HG03354 (cell line): ENCODE results near the gene NOL7.

ENCODE experiments used
- ATAC-seq: cut with Tn5 transposase; IDR thresholded peaks from one replicate; pipeline ENCODE4 v1.9.1; 2021; ENCODE audit warnings: mild to moderate bottlenecking; ENCODE audit not compliant: unreplicated experiment, poor library complexity, severe bottlenecking

Gene NOL7

DNA sequence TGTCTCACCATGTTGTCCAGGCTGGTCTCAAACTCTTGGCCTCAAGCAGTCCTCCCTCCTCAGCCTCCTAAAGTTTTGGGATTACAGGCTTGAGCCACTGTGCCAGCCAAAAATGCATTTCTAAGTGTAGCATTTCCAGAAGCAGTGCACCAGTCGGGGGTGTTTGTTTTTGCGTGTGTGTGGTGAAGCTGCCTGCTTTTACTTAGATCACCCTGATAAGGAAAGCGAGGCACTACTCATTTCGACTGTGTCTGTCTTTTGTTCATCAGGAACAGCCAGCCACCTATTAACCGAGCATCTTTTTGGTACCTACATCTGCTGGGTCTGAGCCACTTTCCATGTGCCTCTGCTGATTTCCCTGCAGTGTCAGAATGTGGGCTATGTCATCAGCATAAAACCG, 22.0 kb upstream of the NOL7 start:
- ATAC-seq = no peak

DNA sequence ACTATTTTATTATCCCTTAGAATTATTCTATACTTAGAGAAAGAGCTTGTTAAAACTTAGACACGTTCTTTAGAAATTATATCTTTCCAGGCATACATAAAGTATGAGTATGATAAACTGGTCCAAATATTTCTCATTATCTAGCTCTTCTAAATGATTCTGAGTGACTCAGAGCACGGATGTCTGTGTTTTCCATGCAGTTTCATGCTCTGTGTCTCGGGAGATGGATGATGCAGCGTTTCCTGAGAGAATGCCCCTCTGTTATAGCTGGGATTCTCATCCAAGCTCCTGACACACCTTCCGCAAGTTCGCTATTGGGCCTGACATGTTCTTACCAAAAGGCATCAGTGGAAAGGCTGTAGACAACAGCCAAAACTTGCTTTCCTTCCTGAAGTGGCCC, 21.4 kb upstream of the NOL7 start:
- ATAC-seq = no peak

- no peak for ATAC-seq
Observed at GRCh38 chr6:13597073-13597472, 18.1 kb upstream of the NOL7 start.

DNA sequence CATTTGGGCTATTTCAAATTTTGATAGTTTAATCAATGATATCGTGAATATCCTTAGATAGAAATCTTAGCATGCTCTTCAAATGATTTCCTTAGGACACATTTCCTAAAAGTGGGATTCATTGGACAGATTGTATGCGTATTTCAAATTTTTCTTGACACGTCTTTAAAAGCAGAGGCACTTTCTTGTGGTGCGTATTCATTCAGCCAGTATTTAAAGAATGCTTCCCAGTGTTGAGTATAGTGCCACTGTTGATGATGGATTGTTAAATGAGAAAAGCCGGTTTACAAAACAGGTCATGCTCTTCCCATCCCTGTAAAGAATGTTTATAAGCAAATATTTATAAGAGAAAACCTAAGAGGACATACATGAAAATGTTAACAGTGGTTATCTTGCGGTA, 15.1 kb upstream of the NOL7 start:
- ATAC-seq = no peak

- no peak for ATAC-seq
Observed at GRCh38 chr6:13604135-13604534, 11.0 kb upstream of the NOL7 start.

DNA sequence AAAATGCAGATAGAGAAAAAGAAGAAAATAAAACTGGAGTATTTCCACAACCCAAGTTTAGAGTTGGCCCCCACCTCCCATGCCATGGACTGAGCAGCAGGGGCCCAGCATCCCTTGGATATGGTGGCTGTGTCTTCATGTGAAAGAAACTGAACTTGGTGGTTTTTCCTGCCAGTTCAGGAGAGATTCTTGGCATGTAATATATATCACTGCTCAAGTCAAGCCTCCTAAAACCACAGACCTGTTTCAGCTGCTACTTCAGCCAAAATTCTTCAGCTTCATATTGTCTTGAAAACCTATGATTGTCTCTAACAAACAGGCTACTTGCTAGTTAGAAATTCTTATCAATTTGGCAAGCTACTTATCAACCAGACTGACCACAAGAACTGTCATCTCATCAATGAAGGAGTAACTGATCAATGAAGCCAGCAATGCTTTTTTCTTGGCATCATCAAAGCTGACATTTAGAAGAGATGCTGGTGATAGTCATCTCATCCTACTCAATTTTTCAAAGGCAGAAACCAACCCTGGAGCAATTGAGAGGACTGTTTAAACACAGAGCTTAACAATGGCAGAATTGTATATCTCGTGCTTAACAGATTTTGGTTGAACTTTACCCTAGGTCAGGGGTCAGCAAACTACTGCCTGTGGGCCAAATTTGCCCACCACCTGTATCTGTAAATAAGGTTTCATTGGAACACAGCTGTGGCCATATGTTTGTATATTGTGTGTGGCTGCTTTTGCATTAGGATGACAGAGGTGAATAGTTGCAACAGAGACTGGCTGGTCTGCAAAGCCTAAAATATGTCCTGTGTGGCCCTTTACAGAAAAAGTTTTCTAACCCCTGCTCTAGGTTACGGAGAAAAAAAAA, 10.4 kb upstream of the NOL7 start:
- ATAC-seq = no peak

DNA sequence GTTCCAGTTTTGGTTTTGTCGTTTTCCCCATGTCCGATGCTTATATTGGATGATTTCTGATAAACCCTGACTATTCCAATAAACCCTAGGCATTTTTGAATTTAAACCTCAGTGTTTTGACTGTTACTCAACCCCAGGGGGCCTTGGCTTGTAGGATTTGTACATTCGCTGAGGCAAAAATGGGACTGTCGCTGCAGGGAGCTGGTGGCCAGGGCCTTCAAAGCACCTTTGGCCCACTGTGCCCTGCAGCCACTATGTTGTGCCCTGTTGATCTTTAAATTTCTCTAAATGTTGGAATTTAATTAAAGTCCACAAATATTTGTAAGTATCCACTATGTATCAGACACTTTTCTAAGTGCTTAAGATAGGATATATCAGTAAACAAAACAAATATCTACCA, 9.5 kb upstream of the NOL7 start:
- ATAC-seq = no peak

DNA sequence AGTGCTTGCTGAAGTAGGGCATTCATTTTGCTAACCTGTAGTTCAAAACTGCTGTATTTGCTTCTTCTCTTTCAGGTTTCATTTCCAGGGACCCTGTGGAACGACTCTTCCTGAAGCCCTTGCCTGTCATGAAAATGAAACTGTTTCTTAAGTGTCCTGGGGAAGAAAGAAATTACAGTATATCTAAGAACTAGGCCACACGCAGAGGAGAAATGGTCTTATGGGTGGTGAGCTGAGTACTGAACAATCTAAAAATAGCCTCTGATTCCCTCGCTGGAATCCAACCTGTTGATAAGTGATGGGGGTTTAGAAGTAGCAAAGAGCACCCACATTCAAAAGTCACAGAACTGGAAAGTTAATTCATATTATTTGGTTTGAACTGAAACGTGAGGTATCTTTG, 3.4 kb upstream of the NOL7 start:
- ATAC-seq = no peak

DNA sequence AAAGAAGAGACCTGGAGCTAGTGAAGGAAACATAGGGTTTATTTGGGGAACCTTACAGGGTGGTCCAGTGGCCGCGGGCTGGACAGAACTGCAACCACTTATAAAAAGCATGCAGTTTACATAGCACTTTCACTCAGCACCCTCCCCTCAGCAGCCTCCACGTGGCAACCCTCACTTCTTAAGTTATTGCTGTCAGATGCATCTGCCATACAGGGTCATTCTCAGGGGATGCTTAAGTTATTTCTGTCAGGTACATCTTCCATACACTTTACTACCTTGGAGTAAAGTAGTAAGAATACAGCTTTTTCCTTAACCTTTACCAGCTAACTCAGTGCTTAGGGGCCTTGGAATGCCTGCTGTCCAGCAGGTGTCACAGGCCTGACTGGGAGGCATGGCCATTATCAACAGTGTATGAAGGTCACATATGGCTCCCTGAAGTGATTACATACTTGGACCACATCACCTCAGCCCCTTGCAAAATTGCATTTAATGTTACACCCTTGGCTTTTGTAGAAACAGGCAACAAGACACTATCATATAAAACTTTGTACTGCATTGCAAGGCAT, 2.0 kb upstream of the NOL7 start:
- ATAC-seq = no peak

- peak; percentile 20 for ATAC-seq
Observed at GRCh38 chr6:13614126-13614925, 809 bp upstream of the NOL7 start.

DNA sequence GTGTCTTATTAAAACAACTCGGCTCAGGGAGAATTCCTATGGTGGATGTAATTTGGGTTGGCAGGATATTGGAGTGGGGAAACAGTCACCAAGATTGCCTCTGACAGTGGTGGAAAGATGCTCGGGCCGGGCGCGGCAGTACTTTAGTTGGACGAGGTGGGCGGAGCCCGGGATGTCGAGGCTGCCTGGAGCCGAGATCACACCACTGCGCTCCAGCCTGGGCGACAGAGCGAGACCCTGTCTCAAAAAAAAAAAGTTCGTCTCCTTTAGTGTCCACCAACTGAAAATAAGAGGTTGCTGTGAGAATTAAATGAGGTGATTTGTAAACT, 621 bp downstream of the NOL7 start:
- peak; percentile 36 for ATAC-seq

DNA sequence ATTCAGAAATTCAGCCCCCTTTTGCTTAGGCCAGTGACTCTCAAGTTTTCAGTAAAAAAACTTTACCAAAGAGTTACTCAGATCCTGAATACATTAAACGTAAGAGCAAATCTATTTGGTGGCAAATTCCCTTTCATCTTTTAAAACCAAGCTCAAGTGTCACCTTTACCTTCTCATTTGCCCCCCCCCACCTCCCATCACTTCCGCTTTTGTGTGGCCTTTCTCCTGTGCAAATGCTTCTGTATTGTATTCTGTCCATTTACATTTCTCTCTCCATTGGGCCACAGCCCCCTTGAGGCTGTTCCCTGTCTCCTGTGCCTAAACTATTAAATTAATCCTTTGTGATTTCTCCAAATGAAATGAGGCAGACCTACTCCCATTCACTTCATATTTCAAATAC, 1.9 kb downstream of the NOL7 start:
- no peak for ATAC-seq

GRCh38 chr6:13624871-13625288, 9.7 kb downstream of the NOL7 start:
- peak; percentile 65 for ATAC-seq

DNA sequence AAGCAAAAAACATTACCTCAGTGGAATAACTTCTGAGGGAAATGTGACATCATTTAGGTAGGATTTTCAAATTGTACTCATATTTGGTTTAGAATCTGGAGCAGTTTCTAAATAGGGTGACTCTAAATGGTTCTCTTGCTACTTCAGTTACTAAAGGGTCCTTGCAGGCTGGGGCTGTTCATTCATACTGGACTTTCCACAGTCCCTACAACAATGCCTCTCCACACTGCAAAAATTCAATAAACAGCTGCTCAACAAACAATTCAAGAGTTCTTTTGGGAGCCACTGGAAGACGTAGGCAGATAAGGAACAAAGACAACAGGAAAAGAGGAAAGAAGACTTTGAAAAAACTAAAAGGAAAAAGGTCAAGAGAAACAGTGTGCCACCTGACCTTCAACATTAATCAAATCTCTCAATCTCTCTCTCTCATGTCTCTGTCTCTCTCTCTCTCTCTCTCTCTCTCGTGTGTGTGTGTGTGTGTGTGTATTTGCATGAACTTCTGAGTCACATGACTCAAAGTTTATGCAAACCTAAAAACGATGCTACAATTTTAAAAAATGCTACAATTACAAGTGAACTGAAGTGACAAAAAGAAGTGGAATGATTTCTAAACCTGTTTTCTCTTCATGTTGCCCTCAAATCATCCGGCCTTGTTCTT, 14.5 kb downstream of the NOL7 start:
- no peak for ATAC-seq

GRCh38 chr6:13630499-13630898, 15.4 kb downstream of the NOL7 start:
- ATAC-seq = no peak

DNA sequence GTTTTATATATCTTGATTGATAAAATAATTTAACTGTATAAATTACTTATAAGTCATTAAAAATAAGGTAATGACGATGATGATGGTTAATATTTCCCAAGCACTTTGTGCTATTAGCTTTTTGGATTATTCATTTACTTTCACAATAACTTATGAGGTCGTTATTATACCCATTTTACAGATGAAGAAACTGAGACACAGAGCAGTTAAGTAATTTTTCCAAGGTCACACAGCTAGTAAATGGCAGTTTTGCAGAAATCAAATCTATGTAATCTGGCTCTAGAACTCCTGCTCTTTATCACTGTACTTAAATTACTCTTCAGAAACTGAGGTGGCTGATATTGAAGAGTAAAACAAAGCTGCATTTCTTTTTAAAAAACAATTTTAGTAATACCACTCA, 18.2 kb downstream of the NOL7 start:
- no peak for ATAC-seq

GRCh38 chr6:13635948-13636658, 21.0 kb downstream of the NOL7 start:
- ATAC-seq = no peak

GRCh38 chr6:13638014-13638413, 22.9 kb downstream of the NOL7 start:
- no peak for ATAC-seq

- ATAC-seq = no peak
Observed at GRCh38 chr6:13638626-13639025, 23.5 kb downstream of the NOL7 start.

GRCh38 chr6:13641315-13641714, 26.2 kb downstream of the NOL7 start:
- no peak for ATAC-seq
